ENCODE data around the gene CACNA1S. TPM values are rescaled to one million over a fixed set of nuclear protein-coding genes. Genes with fewer than 3 reads are reported as not detected.

The CACNA1S gene
- total RNA-seq, 1 donor from 2014 or later, result not detected

DNA sequence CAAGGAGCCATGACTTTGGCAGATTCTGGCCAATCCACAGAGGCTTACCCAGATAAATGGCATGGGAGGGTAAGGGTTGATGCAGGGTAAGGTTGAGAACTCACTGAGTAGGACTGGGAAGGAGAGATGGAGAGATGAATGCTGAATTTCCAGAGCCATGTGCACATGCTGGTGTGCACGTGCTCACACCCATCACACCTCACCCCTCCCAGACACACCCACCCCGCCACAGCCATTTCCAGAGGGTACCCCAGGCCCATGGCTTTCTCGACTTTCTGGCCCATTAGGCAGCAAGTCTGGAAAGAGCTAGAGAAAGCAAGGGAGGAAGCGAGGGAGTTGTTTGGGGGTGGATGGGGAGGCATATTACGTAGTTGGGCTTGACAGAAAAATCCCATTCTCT is 1.6 kb downstream of the CACNA1S start:
- no peak for DNase-seq (ENCODE audit: low spot score in 2 of 2)
- no peaks in the 10 kb centered on the region for H3K9me3 ChIP-seq
- H3K27ac ChIP-seq, result no peak overlapping the region
- no peaks in the 10 kb centered on the region for H3K4me1 ChIP-seq
- H3K27me3 ChIP-seq, result no peaks in the 10 kb centered on the region
- intact Hi-C loops (cut with DNase I), result loop anchor here (5.0 kb wide), 1 partner anchor 488 kb away; the partner anchor contains the start of gene KIF14
- TF ChIP-seq, protein P1, sequence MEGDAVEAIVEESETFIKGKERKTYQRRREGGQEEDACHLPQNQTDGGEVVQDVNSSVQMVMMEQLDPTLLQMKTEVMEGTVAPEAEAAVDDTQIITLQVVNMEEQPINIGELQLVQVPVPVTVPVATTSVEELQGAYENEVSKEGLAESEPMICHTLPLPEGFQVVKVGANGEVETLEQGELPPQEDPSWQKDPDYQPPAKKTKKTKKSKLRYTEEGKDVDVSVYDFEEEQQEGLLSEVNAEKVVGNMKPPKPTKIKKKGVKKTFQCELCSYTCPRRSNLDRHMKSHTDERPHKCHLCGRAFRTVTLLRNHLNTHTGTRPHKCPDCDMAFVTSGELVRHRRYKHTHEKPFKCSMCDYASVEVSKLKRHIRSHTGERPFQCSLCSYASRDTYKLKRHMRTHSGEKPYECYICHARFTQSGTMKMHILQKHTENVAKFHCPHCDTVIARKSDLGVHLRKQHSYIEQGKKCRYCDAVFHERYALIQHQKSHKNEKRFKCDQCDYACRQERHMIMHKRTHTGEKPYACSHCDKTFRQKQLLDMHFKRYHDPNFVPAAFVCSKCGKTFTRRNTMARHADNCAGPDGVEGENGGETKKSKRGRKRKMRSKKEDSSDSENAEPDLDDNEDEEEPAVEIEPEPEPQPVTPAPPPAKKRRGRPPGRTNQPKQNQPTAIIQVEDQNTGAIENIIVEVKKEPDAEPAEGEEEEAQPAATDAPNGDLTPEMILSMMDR (IDR thresholded peaks at IDR 0.05), result no peak
- no peak overlapping the region for H3K4me3 ChIP-seq
- H3K36me3 ChIP-seq, result no peaks in the 10 kb centered on the region

DNA sequence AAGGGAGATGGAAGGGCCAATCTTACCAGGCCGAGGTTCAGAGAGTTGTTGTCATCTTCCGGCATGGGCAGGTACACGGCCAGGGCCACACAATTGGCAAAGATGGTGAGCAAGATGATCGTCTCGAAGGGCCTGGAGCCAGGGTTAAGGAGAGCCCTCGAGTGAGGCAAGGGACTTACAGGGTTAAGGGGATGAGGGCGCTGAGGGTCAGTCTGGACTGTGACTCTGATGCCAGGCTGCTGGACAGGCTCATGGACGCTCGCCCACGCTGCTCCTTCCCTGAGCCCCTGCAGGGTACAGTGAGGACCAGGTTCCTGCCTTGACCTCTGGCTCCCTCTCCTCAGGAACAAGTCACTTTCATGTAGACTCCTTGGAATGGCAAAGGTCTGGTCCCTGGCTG is 2.1 kb downstream of the CACNA1S start:
- H3K36me3 ChIP-seq, result no peaks in the 10 kb centered on the region
- no peak for DNase-seq (ENCODE audit: low spot score in 2 of 2)
- intact Hi-C loops (cut with DNase I), result loop anchor here (5.0 kb wide), 1 partner anchor 488 kb away; the partner anchor contains the start of gene KIF14
- H3K27ac ChIP-seq, result no peak overlapping the region
- H3K27me3 ChIP-seq, result no peaks in the 10 kb centered on the region
- H3K9me3 ChIP-seq, result no peaks in the 10 kb centered on the region
- TF ChIP-seq, protein P1 (IDR thresholded peaks at IDR 0.05), result no peak
- H3K4me3 ChIP-seq, result no peak overlapping the region
- H3K4me1 ChIP-seq, result no peaks in the 10 kb centered on the region

DNA sequence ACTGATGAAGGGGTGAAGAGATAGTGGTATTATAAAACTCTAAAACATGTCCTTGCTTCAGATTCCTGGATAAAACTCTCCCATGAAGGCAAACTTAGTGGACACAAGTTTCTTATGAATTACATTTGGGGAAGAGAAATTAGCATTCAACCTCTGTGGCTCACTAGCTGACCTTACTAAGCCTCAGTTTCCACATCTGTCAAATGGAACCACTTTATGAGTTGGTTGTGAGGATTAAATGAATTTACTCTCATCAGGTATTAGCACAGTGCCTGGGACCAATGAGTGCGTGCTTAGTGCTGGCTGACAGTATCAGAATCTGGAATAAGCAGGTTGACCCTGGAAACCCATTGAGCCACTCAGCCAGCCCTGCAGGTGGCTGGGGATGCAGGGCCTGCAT is 2.6 kb downstream of the CACNA1S start:
- Histone ChIP-seq H3K4me1 (no peaks in the 10 kb centered on the region), H3K27ac (no peak overlapping the region), H3K9me3 (no peaks in the 10 kb centered on the region), H3K27me3 (no peaks in the 10 kb centered on the region), H3K36me3 (no peaks in the 10 kb centered on the region), H3K4me3 (no peak overlapping the region)
- no peak for DNase-seq (ENCODE audit: low spot score in 2 of 2)
- TF ChIP-seq, protein P1 (IDR thresholded peaks at IDR 0.05), result no peak
- intact Hi-C loops (cut with DNase I), result loop anchor here (5.0 kb wide), 1 partner anchor 487 kb away; the partner anchor contains the start of gene KIF14

DNA sequence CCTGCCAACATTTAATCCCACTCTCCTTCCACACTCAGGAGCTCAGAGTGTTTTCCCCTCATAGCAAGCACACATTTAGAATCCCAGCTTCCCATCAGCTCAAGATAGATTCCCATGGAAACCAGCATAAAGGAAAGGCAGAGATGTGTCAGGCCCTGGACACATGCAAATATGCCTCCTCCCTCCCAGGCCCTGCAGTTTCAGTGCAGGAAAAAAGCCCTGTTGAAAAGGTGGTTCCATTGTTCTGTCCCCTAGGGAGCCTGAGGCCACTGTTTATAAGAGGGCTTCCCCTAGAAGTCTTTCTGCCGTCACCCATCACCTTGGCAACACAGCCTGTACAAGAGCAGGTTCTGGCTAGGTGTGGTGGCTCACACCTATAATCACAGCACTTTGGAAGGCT is 3.6 kb downstream of the CACNA1S start:
- H3K27me3 ChIP-seq, result no peaks in the 10 kb centered on the region
- H3K4me3 ChIP-seq, result no peak overlapping the region
- H3K9me3 ChIP-seq, result no peaks in the 10 kb centered on the region
- H3K4me1 ChIP-seq, result no peaks in the 10 kb centered on the region
- H3K36me3 ChIP-seq, result no peaks in the 10 kb centered on the region
- no peak for DNase-seq (ENCODE audit: low spot score in 2 of 2)
- H3K27ac ChIP-seq, result no peak overlapping the region
- intact Hi-C loops (cut with DNase I), result no loop called here
- TF ChIP-seq, protein P1 (IDR thresholded peaks at IDR 0.05), result no peak

DNA sequence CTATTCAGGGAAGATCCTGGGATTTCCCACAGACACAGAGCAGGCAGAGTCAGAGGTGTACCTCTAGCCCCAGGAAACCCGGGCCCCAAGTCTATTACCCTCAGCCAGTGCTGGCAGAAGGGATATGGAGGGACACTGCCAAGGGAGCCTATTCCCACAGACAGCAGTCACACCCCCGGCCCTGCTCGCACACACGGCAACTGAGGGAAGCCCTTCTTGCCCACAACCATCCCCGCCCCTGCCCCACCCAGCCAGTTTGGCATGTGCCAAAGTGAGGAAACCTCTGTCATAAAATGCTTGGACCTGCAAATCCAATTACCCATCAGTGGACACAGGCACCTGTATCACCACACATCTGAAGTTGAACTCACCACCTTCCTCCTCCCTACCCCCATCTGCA is 6.5 kb downstream of the CACNA1S start:
- Histone ChIP-seq H3K9me3 (no peaks in the 10 kb centered on the region), H3K4me1 (no peaks in the 10 kb centered on the region), H3K4me3 (no peak overlapping the region), H3K36me3 (no peaks in the 10 kb centered on the region), H3K27me3 (no peaks in the 10 kb centered on the region), H3K27ac (no peak overlapping the region)
- TF ChIP-seq, protein P1 (IDR thresholded peaks at IDR 0.05), result no peak
- no peak for DNase-seq (ENCODE audit: low spot score in 2 of 2)
- intact Hi-C loops (cut with DNase I), result no loop called here

DNA sequence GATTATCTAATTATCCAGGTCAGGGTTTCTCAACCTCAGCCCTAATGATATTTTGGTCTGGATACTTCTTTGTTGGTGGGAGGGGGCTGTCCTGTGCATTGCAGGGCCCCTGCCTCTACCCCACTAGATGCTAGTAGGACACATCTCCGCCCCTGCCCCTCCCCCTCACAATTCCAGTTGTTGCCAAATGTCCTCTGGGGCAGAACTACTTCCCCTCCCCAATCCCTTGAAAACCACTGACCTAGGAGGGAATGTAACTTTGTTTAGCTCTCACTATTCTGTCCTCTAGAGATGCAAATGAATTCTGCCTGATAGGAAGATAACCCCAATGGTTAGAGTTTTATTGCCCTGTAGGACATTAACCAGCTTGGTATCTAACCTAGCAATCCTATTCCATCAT is 8.1 kb downstream of the CACNA1S start:
- intact Hi-C loops (cut with DNase I), result no loop called here
- Histone ChIP-seq H3K27me3 (no peaks in the 10 kb centered on the region), H3K4me1 (no peaks in the 10 kb centered on the region), H3K36me3 (no peaks in the 10 kb centered on the region), H3K4me3 (no peak overlapping the region), H3K9me3 (no peaks in the 10 kb centered on the region), H3K27ac (no peak overlapping the region)
- DNase-seq (ENCODE audit: low spot score in 2 of 2), result no peak
- TF ChIP-seq, protein P1 (IDR thresholded peaks at IDR 0.05), result no peak

Measured in ascending aorta (tissue), 2 donors.